PC-9 (cell line): ENCODE measurements around the gene ZNF442. TPM values are rescaled to one million over a fixed set of nuclear protein-coding genes. Genes with fewer than 3 reads are reported as not detected.

Source experiments
- BruUV-seq: library from RNA; stranded (reverse); fragments of 400-500 nt; replicated peaks from 2 replicates; lab custom pipeline; 2021; lab: Mats Ljungman, UMichigan
- CTCF ChIA-PET: fragments of 300-600 bp; sonication (Branson Sonifier 250); formaldehyde crosslinking; loops from one replicate; lab custom pipeline; 2022; ENCODE audit warnings: antibody characterized with exemption; lab: Charles Lee
- POLR2A ChIA-PET: fragments of 300-600 bp; sonication (Branson Sonifier 250); formaldehyde crosslinking; loops from one replicate; lab custom pipeline; 2022; ENCODE audit warnings: antibody characterized with exemption; ENCODE audit not compliant: unreplicated experiment; lab: Charles Lee
- DNase-seq, 2 experiments: peaks; one replicate each; pipeline versions ENCODE4 v3.0.0 to v3.0.0-alpha.2; 2015 to 2022; ENCODE audit warnings: mixed read lengths in 1 of 2
- H2AFZ ChIP-seq: fragments of 200-600 bp; sonication (generic); 2 replicates; pipeline ENCODE4 v1.8.1; 2017; ENCODE audit warnings: antibody characterized with exemption
- H3F3A ChIP-seq: fragments of 200-600 bp; sonication (generic); 2 replicates; pipeline ENCODE4 v1.8.1; 2017; ENCODE audit warnings: antibody characterized with exemption, mild to moderate bottlenecking, low read depth; ENCODE audit not compliant: insufficient read depth
- H3K27ac ChIP-seq: fragments of 200-600 bp; sonication (generic); 2 replicates; pipeline ENCODE4 v1.6.1; 2016; ENCODE audit warnings: mixed run types
- H3K27me3 ChIP-seq: fragments of 200-600 bp; sonication (generic); 2 replicates; pipeline ENCODE4 v1.6.1; 2016; ENCODE audit warnings: low read depth, mixed run types; ENCODE audit not compliant: insufficient read depth
- H3K36me3 ChIP-seq: fragments of 200-600 bp; sonication (generic); 2 replicates; pipeline ENCODE4 v1.6.1; 2016; ENCODE audit warnings: low read depth, mixed run types
- H3K4me1 ChIP-seq: fragments of 200-600 bp; sonication (generic); replicated peaks from 2 replicates; pipeline ENCODE4 v1.6.1; 2016; ENCODE audit warnings: mixed run types; ENCODE audit not compliant: insufficient read depth
- H3K4me2 ChIP-seq: fragments of 200-600 bp; sonication (generic); 2 replicates; pipeline ENCODE4 v1.6.1; 2017; ENCODE audit warnings: mixed run types
- H3K4me3 ChIP-seq: fragments of 200-600 bp; sonication (generic); 2 replicates; pipeline ENCODE4 v1.6.1; 2016; ENCODE audit warnings: mixed run types
- H3K79me2 ChIP-seq: fragments of 200-600 bp; sonication (generic); 2 replicates; pipeline ENCODE4 v1.6.1; 2017; ENCODE audit warnings: low read depth, mixed run types
- H3K9me2 ChIP-seq: fragments of 200-600 bp; sonication (generic); 2 replicates; pipeline ENCODE4 v1.8.1; 2017; ENCODE audit warnings: mild to moderate bottlenecking; ENCODE audit not compliant: insufficient read depth
- H3K9me3 ChIP-seq: fragments of 200-600 bp; sonication (generic); 2 replicates; pipeline ENCODE4 v1.8.1; 2016; ENCODE audit warnings: low read depth; ENCODE audit not compliant: insufficient read depth
- H4K20me1 ChIP-seq: fragments of 200-600 bp; sonication (generic); 2 replicates; pipeline ENCODE4 v1.8.1; 2017; ENCODE audit not compliant: insufficient read depth
- EZH2 ChIP-seq: fragments of 200-600 bp; sonication (generic); IDR thresholded peaks from 2 replicates; pipeline ENCODE4 v1.8.0; 2017; ENCODE audit warnings: antibody characterized with exemption, low read depth
- intact Hi-C: fragments of 100-400 bp; cut with micrococcal nuclease; formaldehyde crosslinking; loops from one replicate; pipeline ENCODE4 v1.10.0; 2022; ENCODE audit not compliant: unreplicated experiment
- total RNA-seq: library from RNA; stranded (reverse); gene quantifications from 2 replicates; pipeline ENCODE4 v1.2.3, GENCODE V29; 2021
- TF ChIP-seq, protein P1 (sequence below): fragments of 200-600 bp; sonication (generic); conservative IDR thresholded peaks from 2 replicates; pipeline ENCODE4 v1.6.1; 2017; ENCODE audit warnings: mixed run types, antibody characterized with exemption, mild to moderate bottlenecking, moderate library complexity

Gene ZNF442
- total RNA-seq, 1 experiment from 2014 or later: not detected

DNA sequence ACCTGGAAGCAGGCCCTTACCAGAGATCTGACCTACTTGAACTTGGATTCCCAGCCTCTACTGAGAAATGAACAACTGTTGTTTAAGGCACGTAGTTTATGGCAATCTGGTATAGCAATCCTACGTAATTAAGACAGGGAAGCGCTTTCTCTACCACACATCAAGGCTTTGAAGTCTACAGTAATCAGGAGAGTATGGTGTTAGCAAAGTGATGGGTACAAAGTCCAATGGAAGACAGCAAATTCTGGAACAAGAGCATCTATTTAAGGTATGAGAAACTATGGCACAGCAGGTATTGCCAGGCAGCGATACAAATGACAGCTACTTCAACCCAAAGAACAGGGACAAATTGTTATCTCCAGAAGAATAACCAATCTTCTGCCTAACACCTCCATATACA lies 35.1 kb downstream of the ZNF442 start:
- TF ChIP-seq EZH2: no peak
- TF ChIP-seq, protein P1, sequence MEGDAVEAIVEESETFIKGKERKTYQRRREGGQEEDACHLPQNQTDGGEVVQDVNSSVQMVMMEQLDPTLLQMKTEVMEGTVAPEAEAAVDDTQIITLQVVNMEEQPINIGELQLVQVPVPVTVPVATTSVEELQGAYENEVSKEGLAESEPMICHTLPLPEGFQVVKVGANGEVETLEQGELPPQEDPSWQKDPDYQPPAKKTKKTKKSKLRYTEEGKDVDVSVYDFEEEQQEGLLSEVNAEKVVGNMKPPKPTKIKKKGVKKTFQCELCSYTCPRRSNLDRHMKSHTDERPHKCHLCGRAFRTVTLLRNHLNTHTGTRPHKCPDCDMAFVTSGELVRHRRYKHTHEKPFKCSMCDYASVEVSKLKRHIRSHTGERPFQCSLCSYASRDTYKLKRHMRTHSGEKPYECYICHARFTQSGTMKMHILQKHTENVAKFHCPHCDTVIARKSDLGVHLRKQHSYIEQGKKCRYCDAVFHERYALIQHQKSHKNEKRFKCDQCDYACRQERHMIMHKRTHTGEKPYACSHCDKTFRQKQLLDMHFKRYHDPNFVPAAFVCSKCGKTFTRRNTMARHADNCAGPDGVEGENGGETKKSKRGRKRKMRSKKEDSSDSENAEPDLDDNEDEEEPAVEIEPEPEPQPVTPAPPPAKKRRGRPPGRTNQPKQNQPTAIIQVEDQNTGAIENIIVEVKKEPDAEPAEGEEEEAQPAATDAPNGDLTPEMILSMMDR: no peak
- BruUV-seq: no TSS peak
- DNase-seq: no peak
- ChIA-PET CTCF (no interaction called here), POLR2A (no interaction called here)
- H3K4me2 ChIP-seq: no peak overlapping the region
- H3K79me2 ChIP-seq: no peaks in the 10 kb centered on the region
- no peak overlapping the region for H3K4me3 ChIP-seq
- H3K9me3 ChIP-seq: peaks cover 4% of the 10 kb centered on the region
- H4K20me1 ChIP-seq: no peaks in the 10 kb centered on the region
- no peaks in the 10 kb centered on the region for H3K9me2 ChIP-seq
- H3F3A ChIP-seq: no peaks in the 10 kb centered on the region
- no peak overlapping the region for H3K27ac ChIP-seq
- intact Hi-C loops: no loop called here
- no peaks in the 10 kb centered on the region for H3K36me3 ChIP-seq
- peaks cover 8% of the 10 kb centered on the region; the same call in 1 of the 2 replicates for H3K27me3 ChIP-seq
- no peaks in the 10 kb centered on the region for H3K4me1 ChIP-seq
- H2AFZ ChIP-seq: no peak overlapping the region

DNA sequence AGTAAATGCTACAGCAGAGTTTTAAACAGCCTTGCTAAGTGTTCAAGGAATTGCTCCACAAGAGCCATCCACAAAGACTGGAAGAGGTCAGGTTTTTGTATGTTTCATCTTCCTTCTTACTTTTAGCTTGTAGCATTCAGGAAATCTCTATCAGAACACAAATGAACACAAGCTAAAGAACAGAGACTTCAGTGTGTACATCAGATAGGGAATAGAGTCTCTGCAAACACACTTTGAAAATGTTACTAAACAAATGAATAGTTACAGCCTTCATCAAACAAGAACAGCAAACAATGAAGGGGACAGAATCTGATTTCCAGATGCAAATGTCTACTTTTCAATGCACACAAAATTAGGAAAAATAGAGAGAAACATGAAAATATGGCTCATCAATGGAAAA lies 39.8 kb downstream of the ZNF442 start:
- Histone ChIP-seq H3K4me3 (no peak overlapping the region), H3K4me1 (no peaks in the 10 kb centered on the region), H3K36me3 (no peaks in the 10 kb centered on the region), H3K9me2 (no peaks in the 10 kb centered on the region), H3K27ac (no peak overlapping the region), H3K27me3 (no peaks in the 10 kb centered on the region), H4K20me1 (no peaks in the 10 kb centered on the region), H3K4me2 (no peak overlapping the region), H3F3A (no peaks in the 10 kb centered on the region), H3K9me3 (peaks cover 8% of the 10 kb centered on the region), H2AFZ (no peak overlapping the region), H3K79me2 (no peaks in the 10 kb centered on the region)
- no peak for DNase-seq
- ChIA-PET CTCF (no interaction called here), POLR2A (no interaction called here)
- no peak for TF ChIP-seq EZH2
- TF ChIP-seq, protein P1: no peak
- no TSS peak for BruUV-seq
- intact Hi-C loops: no loop called here

DNA sequence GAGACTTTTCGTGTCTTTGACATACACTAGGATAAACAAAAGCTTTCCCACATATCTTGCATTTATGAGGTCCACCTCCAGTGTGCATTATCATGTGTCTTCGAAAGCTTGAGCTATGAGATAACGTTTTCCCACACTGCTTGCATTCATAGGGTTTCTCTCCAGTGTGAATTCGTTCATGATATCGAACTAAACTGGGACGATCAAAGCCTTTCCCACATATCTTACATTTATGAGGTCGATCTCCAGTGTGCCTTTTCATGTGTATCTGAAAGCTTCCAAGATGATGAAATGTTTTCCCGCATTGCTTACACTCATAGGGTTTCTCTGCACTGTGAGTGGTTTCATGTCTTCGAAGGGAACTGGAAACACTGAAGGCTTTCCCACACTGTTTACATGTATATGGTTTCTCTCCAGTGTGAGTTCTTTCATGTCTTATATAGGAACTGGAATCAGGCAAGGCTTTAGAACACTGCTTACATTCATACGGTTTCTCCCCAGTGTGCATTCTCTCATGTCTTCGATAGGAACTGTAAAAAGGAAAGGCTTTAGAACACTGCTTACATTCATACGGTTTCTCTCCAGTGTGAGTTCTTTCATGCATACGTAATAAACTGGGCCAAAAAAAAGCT lies 46.6 kb downstream of the ZNF442 start:
- H3K4me3 ChIP-seq: no peak overlapping the region
- BruUV-seq: no TSS peak
- H3K9me2 ChIP-seq: no peaks in the 10 kb centered on the region
- no peak overlapping the region for H3K4me2 ChIP-seq
- H3K27ac ChIP-seq: no peak overlapping the region
- H3F3A ChIP-seq: no peaks in the 10 kb centered on the region
- TF ChIP-seq EZH2: no peak
- TF ChIP-seq, protein P1: no peak
- peaks cover 19% of the 10 kb centered on the region for H3K9me3 ChIP-seq
- H2AFZ ChIP-seq: no peak overlapping the region
- no peak for DNase-seq
- no peaks in the 10 kb centered on the region for H3K36me3 ChIP-seq
- ChIA-PET POLR2A (no interaction called here), CTCF (interaction anchor here (0.6 kb wide), 1 partner anchor 37 kb away, joined by 4 read pairs; no protein-coding TSS in a partner anchor)
- intact Hi-C loops: no loop called here
- no peaks in the 10 kb centered on the region for H3K27me3 ChIP-seq
- H4K20me1 ChIP-seq: no peaks in the 10 kb centered on the region
- no peaks in the 10 kb centered on the region for H3K4me1 ChIP-seq
- H3K79me2 ChIP-seq: no peaks in the 10 kb centered on the region
